T47D (cell line): ENCODE measurements around the gene TMEM147.

Source experiments
- DNase-seq, 2 experiments: peaks; one replicate each; pipeline versions ENCODE4 v3.0.0 to v3.0.0-alpha.2; 2011 to 2012; ENCODE audit warnings: low read depth in 1 of 2, low spot score in 1 of 2
- JUND ChIP-seq: IDR thresholded peaks from 2 replicates; pipeline ENCODE4 v1.6.1; 2012; ENCODE audit warnings: low read depth
- in situ Hi-C: cut with HindIII; loops from 2 replicates; pipeline ENCODE4 v1.10.0; 2016; ENCODE audit warnings: low sequenced_read_pairs, low pct_unique_long_range_greater_than_20kb

Gene TMEM147

GRCh38 chr19:35543280-35544109 is 1.9 kb upstream of the TMEM147 start:
- TF ChIP-seq JUND = no peak

DNA sequence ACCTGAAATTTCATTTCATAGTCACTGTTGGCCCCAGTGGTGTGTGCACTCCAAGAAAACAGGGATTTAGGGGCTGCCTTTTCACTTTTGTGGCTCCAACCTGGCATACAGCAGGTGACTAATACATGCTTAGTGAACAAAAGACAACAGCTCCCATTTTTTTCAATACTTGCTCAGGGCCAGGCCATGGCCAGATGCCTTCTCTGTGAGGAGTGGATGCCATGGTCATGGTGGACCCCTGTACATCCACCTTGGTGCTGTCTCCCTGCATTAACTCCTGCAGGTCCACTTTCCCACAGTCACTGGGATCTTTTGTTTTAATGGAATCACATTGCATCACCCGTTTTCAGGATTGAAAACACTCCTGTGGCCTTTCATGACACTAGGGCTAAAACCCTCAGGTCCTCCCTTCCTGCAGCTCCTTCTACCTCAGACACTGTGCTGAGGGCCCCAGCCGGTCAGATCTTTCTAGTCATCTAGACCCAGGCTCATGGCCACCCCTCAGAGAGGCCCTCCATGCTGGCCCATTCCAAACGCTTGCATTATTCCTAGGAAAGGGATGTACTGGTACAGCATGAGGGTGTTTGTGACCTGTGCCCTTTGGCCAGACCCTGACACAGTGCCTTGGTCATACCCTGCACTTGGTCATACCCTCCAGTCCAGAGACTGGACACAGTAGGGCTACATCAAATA is 1.2 kb upstream of the TMEM147 start:
- DNase-seq = no peak
- no peak for TF ChIP-seq JUND
- in situ Hi-C loops = no loop called here

More at GRCh38 chr19:35543280-35544109, 1.9 kb upstream of the TMEM147 start:
- no peak for DNase-seq
- in situ Hi-C loops = no loop called here

- no peak for TF ChIP-seq JUND
- DNase-seq = peak; percentile 25 to 48
- in situ Hi-C loops = no loop called here
Observed at GRCh38 chr19:35545855-35546381, 492 bp downstream of the TMEM147 start.

- no peak for TF ChIP-seq JUND
- no peak for DNase-seq
- in situ Hi-C loops = no loop called here
Observed at GRCh38 chr19:35546532-35546931, 1.1 kb downstream of the TMEM147 start.

DNA sequence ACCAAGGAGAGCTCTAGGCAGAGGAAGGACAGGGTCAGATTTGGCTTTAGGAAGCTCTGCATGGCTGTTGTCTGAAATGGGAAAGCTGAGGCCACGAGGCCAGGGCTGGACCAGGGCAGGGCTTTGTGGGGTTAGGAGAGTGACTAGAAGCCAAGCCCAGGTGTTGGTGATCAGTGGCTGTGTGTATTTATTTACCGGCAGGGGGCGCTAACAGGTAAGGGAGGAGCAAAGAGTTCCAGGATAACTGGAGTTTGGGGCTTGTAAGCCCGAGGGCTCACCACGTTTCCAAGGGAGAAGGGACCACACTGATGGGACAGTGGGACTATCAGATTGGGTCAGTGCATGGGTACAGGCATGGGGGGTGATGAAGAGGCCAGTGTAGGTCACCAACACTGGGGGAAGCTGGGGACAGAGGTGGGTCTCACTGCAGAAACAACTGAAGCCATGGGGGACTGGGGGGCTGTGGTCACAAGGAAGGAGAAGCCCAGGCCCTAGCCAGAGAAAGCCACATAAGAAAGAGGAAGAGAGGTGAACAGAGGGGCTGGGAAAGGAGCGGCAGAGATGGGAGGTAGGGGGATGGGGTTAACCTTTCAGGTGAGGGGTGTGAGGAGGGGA is 3.9 kb downstream of the TMEM147 start:
- in situ Hi-C loops = no loop called here
- no peak for TF ChIP-seq JUND
- peak; percentile 63 to 79 for DNase-seq

DNA sequence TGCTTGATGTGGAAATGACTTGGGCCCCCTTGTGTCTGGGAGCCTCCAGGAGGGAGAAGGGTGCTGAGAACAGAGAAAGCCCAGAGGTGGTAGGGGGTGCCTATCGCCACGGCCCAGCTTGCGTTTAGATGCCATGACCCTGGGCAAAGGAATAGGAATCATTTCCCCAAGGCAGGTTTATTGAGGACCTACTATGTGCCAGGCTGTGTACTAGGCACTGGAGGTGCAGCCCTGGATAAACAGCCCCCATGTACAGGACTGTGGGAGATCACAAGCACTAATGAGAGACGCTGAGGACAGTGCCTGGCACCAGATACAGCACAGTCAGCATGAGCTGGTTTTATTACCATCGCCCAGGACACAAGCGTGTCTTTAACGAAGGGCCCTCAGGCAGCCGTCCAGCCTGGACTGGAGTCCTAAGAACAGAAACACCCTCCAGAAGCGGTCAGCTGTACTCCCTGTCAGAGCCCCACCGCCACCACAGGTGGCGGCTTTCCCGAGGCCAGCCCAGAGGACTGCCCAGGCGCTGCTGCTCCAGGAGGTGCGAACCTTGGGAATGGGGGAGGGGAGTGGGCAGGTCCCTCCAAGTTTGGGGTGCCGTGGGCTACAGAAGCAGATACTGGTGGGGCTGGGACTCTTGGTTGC is 4.6 kb downstream of the TMEM147 start:
- in situ Hi-C loops = no loop called here
- TF ChIP-seq JUND = no peak
- no peak for DNase-seq

GRCh38 chr19:35551091-35551810 is 5.8 kb downstream of the TMEM147 start:
- in situ Hi-C loops = no loop called here
- TF ChIP-seq JUND = no peak
- DNase-seq = no peak

GRCh38 chr19:35552534-35553384 is 7.3 kb downstream of the TMEM147 start:
- in situ Hi-C loops = no loop called here
- no peak for TF ChIP-seq JUND
- no peak for DNase-seq

DNA sequence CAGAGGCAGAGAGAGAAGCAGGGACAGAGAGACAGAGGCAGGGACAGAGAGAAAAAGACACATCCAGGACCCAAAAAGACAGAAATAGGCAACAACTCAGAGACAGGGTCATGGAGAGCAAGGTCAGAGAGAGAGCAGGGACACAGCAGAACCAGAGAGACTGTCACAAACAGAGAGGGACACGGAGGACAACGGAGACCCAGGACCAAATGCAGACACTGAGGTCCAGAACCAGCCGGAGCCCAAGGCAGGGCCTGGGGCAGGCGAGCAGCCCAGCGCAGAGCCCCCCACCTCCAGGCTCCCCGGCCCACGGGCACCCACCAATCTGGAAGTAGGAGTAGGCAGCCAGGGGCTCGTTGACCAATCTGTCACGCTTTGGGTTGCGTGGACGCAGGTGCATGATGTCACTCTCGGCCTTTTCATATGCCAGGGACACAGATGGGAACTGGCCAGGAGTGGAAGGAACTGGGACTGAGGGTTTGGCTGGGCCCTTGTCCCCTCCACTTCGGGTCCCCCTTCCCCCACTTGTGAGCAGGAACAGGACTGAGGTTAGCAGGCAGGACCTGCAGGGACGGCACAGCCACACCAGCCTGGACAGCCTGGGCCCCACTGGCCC is 8.1 kb downstream of the TMEM147 start:
- TF ChIP-seq JUND = no peak
- DNase-seq = no peak
- in situ Hi-C loops = no loop called here

- no peak for TF ChIP-seq JUND
- in situ Hi-C loops = no loop called here
- DNase-seq = no peak
Observed at GRCh38 chr19:35554076-35554475, 8.7 kb downstream of the TMEM147 start.

- no peak for TF ChIP-seq JUND
- in situ Hi-C loops = no loop called here
- no peak for DNase-seq
Observed at GRCh38 chr19:35555301-35556005, 10.0 kb downstream of the TMEM147 start.
